ENCODE results near the gene MYO16.

MYO16 gene

GRCh38 chr13:108797354-108797753 is 167.9 kb downstream of the MYO16 start:
- no peak for DNase-seq (ENCODE audit: low read depth)

GRCh38 chr13:108807841-108808240 is 178.4 kb downstream of the MYO16 start:
- no peak for DNase-seq (ENCODE audit: low read depth)

GRCh38 chr13:108812165-108812564 is 182.8 kb downstream of the MYO16 start:
- no peak for DNase-seq (ENCODE audit: low read depth)

DNA sequence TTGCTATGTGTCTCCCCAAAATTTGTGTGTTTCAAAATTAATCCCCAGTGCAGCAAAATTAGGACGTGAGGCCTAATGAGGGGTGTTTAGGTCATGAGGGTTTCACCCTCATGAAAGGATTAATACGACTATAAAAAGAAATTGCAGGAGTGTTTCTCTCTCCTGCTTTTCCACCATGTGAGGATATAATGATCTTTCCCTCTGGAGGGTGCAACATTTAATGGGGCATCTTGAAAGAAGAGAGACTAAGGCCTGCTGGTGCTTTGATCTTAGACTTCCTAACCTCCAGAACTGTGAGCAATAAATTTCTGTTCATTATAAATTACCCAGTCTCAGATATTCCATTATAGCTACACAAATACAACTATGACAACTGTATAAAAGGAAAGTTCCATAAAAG is 183.2 kb downstream of the MYO16 start:
- no peak for DNase-seq (ENCODE audit: low read depth)

DNA sequence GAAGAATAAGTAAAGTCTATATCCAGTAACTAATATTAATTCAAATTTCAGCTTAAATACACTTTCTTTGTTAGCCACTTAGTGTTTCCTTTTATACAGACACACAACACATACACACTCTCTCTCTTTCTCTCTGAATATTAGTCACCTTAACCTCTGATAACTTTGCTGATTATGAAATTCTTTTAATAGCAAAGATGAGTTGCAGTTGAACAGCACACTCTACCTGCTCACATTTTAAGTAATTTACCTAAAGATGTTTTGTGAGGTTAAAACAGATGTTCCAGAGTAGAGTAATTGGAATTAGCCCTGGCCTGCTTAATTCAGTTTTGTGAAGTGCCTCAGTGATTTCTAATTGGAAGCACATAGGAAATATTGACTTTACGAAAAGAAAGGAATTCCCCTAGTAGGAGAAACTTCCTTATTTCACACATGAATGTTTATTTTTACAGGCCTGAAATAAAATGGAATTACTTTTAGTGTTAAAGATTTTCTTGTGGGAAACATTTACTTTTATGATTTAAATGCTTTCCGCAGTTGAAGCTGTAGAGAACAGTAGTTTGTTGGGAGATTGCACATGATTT is 184.3 kb downstream of the MYO16 start:
- no peak for DNase-seq (ENCODE audit: low read depth)

DNA sequence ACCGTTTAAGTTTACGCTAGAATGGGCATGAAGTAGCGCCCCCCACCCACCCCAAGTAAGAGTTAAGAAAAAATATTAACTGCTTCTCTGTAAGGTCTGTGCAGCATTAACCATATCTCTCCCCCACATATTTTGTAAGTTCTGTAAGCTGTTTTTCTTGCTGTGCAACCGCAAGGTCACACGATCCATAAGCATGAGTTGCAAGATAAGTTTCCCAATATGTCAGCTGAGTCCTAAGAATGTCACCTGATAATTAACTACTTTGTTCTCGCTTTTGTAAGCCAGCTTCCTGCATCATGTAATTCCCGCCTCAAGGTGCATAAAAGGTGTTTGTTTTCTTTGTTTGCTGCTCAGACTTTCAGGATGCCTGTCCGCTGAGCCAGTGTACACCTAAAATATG is 187.0 kb downstream of the MYO16 start:
- no peak for DNase-seq (ENCODE audit: low read depth)

DNA sequence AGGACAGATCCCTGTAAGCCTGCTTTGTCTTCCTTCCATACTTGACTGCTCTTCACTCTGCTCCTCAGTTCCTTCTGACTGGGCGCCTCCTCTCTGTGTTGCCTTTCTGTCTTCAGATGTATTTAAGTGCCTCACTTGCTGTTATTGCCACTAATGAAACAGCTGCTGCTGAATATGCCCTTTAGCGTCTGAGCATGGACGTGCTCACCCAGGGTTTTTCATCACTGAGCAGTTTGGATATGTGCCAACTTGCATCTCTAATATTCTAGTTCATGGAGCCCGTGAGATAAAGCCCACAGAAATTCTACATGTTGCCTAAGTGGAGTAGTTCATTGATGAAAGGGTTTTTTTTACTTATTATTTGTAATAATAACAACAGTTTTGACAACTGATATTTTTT is 198.2 kb downstream of the MYO16 start:
- no peak for DNase-seq (ENCODE audit: low read depth)

GRCh38 chr13:108828086-108828815 is 198.8 kb downstream of the MYO16 start:
- DNase-seq (ENCODE audit: low read depth): no peak

- DNase-seq (ENCODE audit: low read depth): no peak
These were observed 201.5 kb downstream of the MYO16 start for GRCh38 chr13:108830916-108831315.

GRCh38 chr13:108833531-108833930 is 204.1 kb downstream of the MYO16 start:
- no peak for DNase-seq (ENCODE audit: low read depth)

- DNase-seq (ENCODE audit: low read depth): no peak
These were observed 204.8 kb downstream of the MYO16 start for GRCh38 chr13:108834193-108834592.

GRCh38 chr13:108835083-108835482 is 205.7 kb downstream of the MYO16 start:
- no peak for DNase-seq (ENCODE audit: low read depth)

DNA sequence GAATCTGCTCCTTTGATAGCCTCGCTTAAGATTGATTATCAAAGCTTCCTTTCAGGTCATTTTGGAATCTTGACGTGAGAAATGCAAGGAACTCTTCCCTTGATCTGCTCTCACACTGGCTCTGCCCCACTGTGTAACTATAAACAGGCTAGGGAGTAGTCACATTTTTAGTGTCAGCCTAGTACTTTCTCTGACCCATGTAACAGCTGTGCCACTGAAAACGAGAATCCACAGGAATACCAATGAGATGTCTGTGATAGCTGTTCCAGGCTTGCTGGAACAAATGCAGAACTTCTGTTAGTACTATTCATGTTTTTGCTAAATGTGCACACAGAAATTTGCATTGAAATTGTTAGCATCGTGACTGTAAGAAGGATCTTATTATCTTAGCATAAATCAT is 221.3 kb downstream of the MYO16 start:
- no peak for DNase-seq (ENCODE audit: low read depth)

GRCh38 chr13:108851660-108852059 is 222.2 kb downstream of the MYO16 start:
- no peak for DNase-seq (ENCODE audit: low read depth)

DNA sequence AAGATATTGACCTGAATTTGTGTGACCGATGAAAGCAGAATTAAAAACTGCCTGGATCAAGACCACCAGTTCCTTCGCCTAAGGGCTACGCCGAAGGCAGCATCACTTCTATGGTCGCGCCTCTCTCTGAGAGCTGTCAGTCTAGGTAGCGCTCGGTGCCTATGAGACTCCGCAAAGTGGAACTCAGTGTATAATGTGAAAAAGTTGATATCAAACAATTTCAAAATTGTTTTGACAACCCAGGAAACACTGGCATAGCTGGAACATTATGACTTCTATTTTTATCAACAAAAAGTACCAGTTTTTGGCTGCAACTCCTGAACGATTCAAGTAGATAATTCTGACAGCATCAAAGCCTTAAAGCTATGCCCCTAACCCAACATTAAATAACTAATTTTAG is 223.6 kb downstream of the MYO16 start:
- no peak for DNase-seq (ENCODE audit: low read depth)

DNA sequence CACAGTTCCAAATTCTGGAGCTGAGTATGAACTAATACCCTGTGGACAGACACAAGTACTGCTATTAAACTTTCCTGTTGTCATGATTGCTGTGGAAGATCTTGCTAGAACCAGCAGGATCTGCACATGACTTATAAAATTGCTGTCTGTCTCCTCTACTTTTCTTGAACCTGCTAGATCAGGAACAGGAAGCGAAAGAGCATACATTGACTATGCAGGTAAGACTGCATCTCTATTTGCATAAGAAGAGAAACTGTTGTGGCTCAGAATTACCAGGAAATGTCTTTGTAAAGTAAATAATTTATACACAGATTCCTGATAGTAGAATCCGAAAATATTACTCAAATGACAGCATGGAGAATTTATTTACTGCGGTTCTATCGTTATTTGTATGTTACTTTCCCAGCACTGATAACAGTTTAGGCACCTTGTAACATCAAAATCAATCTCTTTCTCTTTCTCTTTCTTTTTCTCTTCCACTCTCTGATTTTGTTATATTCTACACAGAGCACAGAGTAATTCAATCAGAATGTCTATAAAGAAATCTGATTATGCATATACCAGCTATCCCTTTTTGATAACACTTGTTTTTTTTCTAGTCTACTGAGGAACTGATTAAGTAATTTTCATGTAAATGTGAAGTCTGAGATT is 226.5 kb downstream of the MYO16 start:
- DNase-seq (ENCODE audit: low read depth): no peak

- no peak for DNase-seq (ENCODE audit: low read depth)
These were observed 229.3 kb downstream of the MYO16 start for GRCh38 chr13:108858676-108859075.

GRCh38 chr13:108859197-108860012 is 230.0 kb downstream of the MYO16 start:
- no peak for DNase-seq (ENCODE audit: low read depth)

GRCh38 chr13:108860418-108860817 is 231.0 kb downstream of the MYO16 start:
- no peak for DNase-seq (ENCODE audit: low read depth)

GRCh38 chr13:108877300-108877699 is 247.9 kb downstream of the MYO16 start:
- DNase-seq (ENCODE audit: low read depth): no peak

DNA sequence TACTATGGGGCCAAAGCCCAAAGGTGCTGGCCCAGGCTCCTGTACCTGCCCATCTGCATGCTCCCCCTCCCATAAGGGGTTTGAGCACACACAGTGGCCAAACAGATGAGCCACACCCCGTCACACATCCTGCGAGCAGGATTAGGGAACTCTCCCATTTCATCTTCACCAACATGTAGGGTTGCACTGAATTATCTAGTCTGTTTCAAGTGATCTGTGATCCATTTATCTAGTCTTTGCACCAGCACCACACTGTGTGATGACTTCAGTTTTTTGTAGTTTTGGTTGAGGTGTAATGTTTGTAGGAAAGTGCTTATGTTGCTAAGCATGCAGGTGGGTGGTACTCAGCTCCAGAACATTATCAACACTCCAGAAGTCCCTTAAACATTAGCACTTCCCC is 249.3 kb downstream of the MYO16 start:
- no peak for DNase-seq (ENCODE audit: low read depth)

- no peak for DNase-seq (ENCODE audit: low read depth)
These were observed 260.0 kb downstream of the MYO16 start for GRCh38 chr13:108889324-108889984.
